ENCODE data around the gene ARRDC2.

ARRDC2 gene

GRCh38 chr19:17972230-17972629 is 35.7 kb upstream of the ARRDC2 start:
- Histone ChIP-seq H3K27ac (no peak overlapping the region), H2AFZ (no peak overlapping the region), H3K79me2 (no peaks in the 10 kb centered on the region), H3K4me1 (no peaks in the 10 kb centered on the region), H3K4me3 (ENCODE audit: low read depth, low read length) (no peak overlapping the region), H3K9ac (no peak overlapping the region), H3K36me3 (ENCODE audit: control insufficient read depth, insufficient read depth, low read length) (no peaks in the 10 kb centered on the region), H3K9me3 (ENCODE audit: control insufficient read depth, low read length) (no peaks in the 10 kb centered on the region), H3K27me3 (ENCODE audit: control insufficient read depth, insufficient read depth, low read length) (peaks cover 2% of the 10 kb centered on the region), H3K4me2 (ENCODE audit: low read length) (no peak overlapping the region)
- TF ChIP-seq CTCF (IDR thresholded peaks at IDR 0.05), result no peak

- Histone ChIP-seq H3K4me3 (ENCODE audit: low read depth, low read length) (no peak overlapping the region), H3K4me2 (ENCODE audit: low read length) (no peak overlapping the region), H3K27me3 (ENCODE audit: control insufficient read depth, insufficient read depth, low read length) (no peaks in the 10 kb centered on the region), H3K36me3 (ENCODE audit: control insufficient read depth, insufficient read depth, low read length) (no peaks in the 10 kb centered on the region), H2AFZ (no peak overlapping the region), H3K4me1 (no peaks in the 10 kb centered on the region), H3K9me3 (ENCODE audit: control insufficient read depth, low read length) (no peaks in the 10 kb centered on the region), H3K27ac (no peak overlapping the region), H3K9ac (no peak overlapping the region), H3K79me2 (no peaks in the 10 kb centered on the region)
- no peak for TF ChIP-seq CTCF (IDR thresholded peaks at IDR 0.05)
Measured at GRCh38 chr19:17973759-17974158, 34.2 kb upstream of the ARRDC2 start.

GRCh38 chr19:17974551-17974950 is 33.4 kb upstream of the ARRDC2 start:
- Histone ChIP-seq H3K4me3 (ENCODE audit: low read depth, low read length) (no peak overlapping the region), H3K9me3 (ENCODE audit: control insufficient read depth, low read length) (no peaks in the 10 kb centered on the region), H3K4me2 (ENCODE audit: low read length) (no peak overlapping the region), H3K36me3 (ENCODE audit: control insufficient read depth, insufficient read depth, low read length) (no peaks in the 10 kb centered on the region), H3K27me3 (ENCODE audit: control insufficient read depth, insufficient read depth, low read length) (no peaks in the 10 kb centered on the region), H3K79me2 (no peaks in the 10 kb centered on the region), H3K27ac (no peak overlapping the region), H3K4me1 (no peaks in the 10 kb centered on the region), H2AFZ (no peak overlapping the region), H3K9ac (no peak overlapping the region)
- TF ChIP-seq CTCF (IDR thresholded peaks at IDR 0.05), result no peak

- no peaks in the 10 kb centered on the region for H3K4me1 ChIP-seq
- no peak overlapping the region for H3K9ac ChIP-seq
- no peaks in the 10 kb centered on the region for H3K27me3 ChIP-seq (ENCODE audit: control insufficient read depth, insufficient read depth, low read length)
- no peak overlapping the region for H3K4me2 ChIP-seq (ENCODE audit: low read length)
- TF ChIP-seq CTCF (IDR thresholded peaks at IDR 0.05), result no peak
- no peaks in the 10 kb centered on the region for H3K79me2 ChIP-seq
- no peaks in the 10 kb centered on the region for H3K36me3 ChIP-seq (ENCODE audit: control insufficient read depth, insufficient read depth, low read length)
- no peak overlapping the region for H3K27ac ChIP-seq
- no peaks in the 10 kb centered on the region for H3K9me3 ChIP-seq (ENCODE audit: control insufficient read depth, low read length)
- H3K4me3 ChIP-seq (ENCODE audit: low read depth, low read length), result no peak overlapping the region
- H2AFZ ChIP-seq, result no peak overlapping the region
Measured at GRCh38 chr19:17975032-17975431, 32.9 kb upstream of the ARRDC2 start.

- Histone ChIP-seq H3K9me3 (ENCODE audit: control insufficient read depth, low read length) (no peaks in the 10 kb centered on the region), H3K4me1 (no peaks in the 10 kb centered on the region), H3K36me3 (ENCODE audit: control insufficient read depth, insufficient read depth, low read length) (no peaks in the 10 kb centered on the region), H3K4me3 (ENCODE audit: low read depth, low read length) (no peak overlapping the region), H2AFZ (no peak overlapping the region), H3K9ac (no peak overlapping the region), H3K79me2 (no peaks in the 10 kb centered on the region), H3K4me2 (ENCODE audit: low read length) (no peak overlapping the region), H3K27me3 (ENCODE audit: control insufficient read depth, insufficient read depth, low read length) (no peaks in the 10 kb centered on the region), H3K27ac (no peak overlapping the region)
- no peak for TF ChIP-seq CTCF (IDR thresholded peaks at IDR 0.05)
Measured at GRCh38 chr19:17977021-17977420, 30.9 kb upstream of the ARRDC2 start.
